Psoas muscle (tissue), 8 donors: ENCODE measurements around the gene DNAJC2. TPM values are rescaled to one million over a fixed set of nuclear protein-coding genes. Genes with fewer than 3 reads are reported as not detected.

Experiments
- ATAC-seq, 4 donors: fragments of 200-7000 bp; cut with Tn5 transposase; one replicate each; pipeline ENCODE4 v1.9.1; 2020; ENCODE audit warnings: moderate library complexity in 3 of 4, mild to moderate bottlenecking in 2 of 4
- DNase-seq, 2 donors: peaks; one replicate each; pipeline ENCODE4 v3.0.0-alpha.2; 2020
- H3K27ac ChIP-seq: fragments of 200-600 bp; one replicate; pipeline ENCODE4 v1.8.0; 2022
- H3K27me3 ChIP-seq, 3 donors: fragments of 200-600 bp in 1 of 3; one replicate each; pipeline versions ENCODE4 v1.6.1 to v1.8.0; 2013 to 2022; ENCODE audit warnings: low read length in 2 of 3, mild to moderate bottlenecking in 2 of 3, moderate library complexity in 1 of 3; ENCODE audit not compliant: insufficient read depth in 3 of 3
- H3K36me3 ChIP-seq, 2 donors: fragments of 200-600 bp in 1 of 2; one replicate each; pipeline versions ENCODE4 v1.6.1 to v1.8.0; 2013 to 2022; ENCODE audit warnings: low read depth in 1 of 2, mild to moderate bottlenecking in 1 of 2, moderate library complexity in 1 of 2; ENCODE audit not compliant: insufficient read depth in 1 of 2
- H3K4me1 ChIP-seq: fragments of 200-600 bp; one replicate; pipeline ENCODE4 v1.8.0; 2022
- H3K4me3 ChIP-seq: fragments of 200-600 bp; one replicate; pipeline ENCODE4 v1.8.0; 2022; ENCODE audit warnings: mild to moderate bottlenecking
- H3K9me3 ChIP-seq: fragments of 200-600 bp; one replicate; pipeline ENCODE4 v1.8.0; 2022
- CTCF ChIP-seq: fragments of 200-600 bp; IDR thresholded peaks from one replicate; pipeline ENCODE4 v1.8.0; 2022; ENCODE audit warnings: antibody characterized with exemption
- WGBS, 3 donors: extraction: QIAGEN DNeasy Blood & Tissue Kit; methylation state at CpG; one replicate each; pipeline versions ENCODE4 v1.1.6 to v1.1.7; 2013; 5-methylcytosine and 5-hydroxymethylcytosine counted together
- intact Hi-C, 2 donors: fragments of 100-400 bp; cut with DNase I; formaldehyde crosslinking; loops; one replicate each; pipeline versions ENCODE4 v1.11.0 to v1.14.2; 2022
- polyA plus RNA-seq, 3 donors: library from polyadenylated mRNA; stranded (reverse); fragments of 200-250 nt; gene quantifications; one replicate each; pipeline ENCODE4 v1.2.3, GENCODE V29; 2013
- total RNA-seq, 4 donors: library from RNA; stranded (reverse); fragmentation: NEBNext Ultra II Directional in 2 of 4; extraction: Animal tissue kit (Norgen Biotek cat#: 25700) in 2 of 4; gene quantifications; one replicate each; pipeline versions ENCODE4 v1.2.1 to v1.2.4, GENCODE V29; 2021 to 2023
- donor health status: healthy with polysubstance abuse.
- donor health status: DM: no; HTN: no; CAD: no; lungs with moderate emphysema.
- donor health status: Bipolar disorder and iron deficiency.
- donor health status: healthy.
- donor health status: DM: yes; HTN: yes; CAD: no.
- donor health status: DM: no; HTN: no; CAD: no.
- donor health status: DM: no; HTN: no; CAD: no.
- donor health status: DM: yes; HTN: yes; CAD: no.

DNAJC2 gene
- total and polyA plus RNA-seq, 7 donors, result 19.8 to 115 (median 33.3) TPM

- WGBS, 3 donors, result 94 to 100% (median 99%) methylated on average over 2 of the region's 2 CpGs
- Histone ChIP-seq H3K4me3 (no peak overlapping the region), H3K36me3 (peaks cover 5 to 84% of the 10 kb centered on the region in 2 donors), H3K4me1 (peaks cover 9% of the 10 kb centered on the region), H3K27me3 (no peaks in the 10 kb centered on the region), H3K27ac (no peak overlapping the region), H3K9me3 (no peaks in the 10 kb centered on the region)
- ATAC-seq (no peak), DNase-seq (no peak)
- intact Hi-C loops, result no loop called here
- TF ChIP-seq CTCF, result no peak
Measured at GRCh38 chr7:103338864-103339263, 5.7 kb downstream of the DNAJC2 start.

GRCh38 chr7:103336761-103337160 is 7.8 kb downstream of the DNAJC2 start:
- no peak for ATAC-seq
- Histone ChIP-seq H3K9me3 (no peaks in the 10 kb centered on the region), H3K36me3 (peaks cover 5 to 88% of the 10 kb centered on the region in 2 donors), H3K27ac (no peak overlapping the region), H3K4me3 (no peak overlapping the region), H3K4me1 (no peaks in the 10 kb centered on the region), H3K27me3 (no peaks in the 10 kb centered on the region)
- intact Hi-C loops, result no loop called here
- WGBS, 3 donors, result 91 to 99% (median 93%) methylated on average over 2 of the region's 2 CpGs
- no peak for TF ChIP-seq CTCF
- no peak for DNase-seq

GRCh38 chr7:103325744-103326143 is 18.8 kb downstream of the DNAJC2 start:
- DNase-seq (no peak), ATAC-seq (no peak)
- 89 to 91% (median 91%) methylated on average over 8 of the region's 8 CpGs for WGBS, 3 donors
- Histone ChIP-seq H3K27ac (no peak overlapping the region), H3K4me3 (no peak overlapping the region), H3K4me1 (no peaks in the 10 kb centered on the region), H3K27me3 (no peaks in the 10 kb centered on the region), H3K36me3 (peaks cover 0 to 96% of the 10 kb centered on the region in 2 donors), H3K9me3 (no peaks in the 10 kb centered on the region)
- TF ChIP-seq CTCF, result no peak
- intact Hi-C loops, result no loop called here

- intact Hi-C loops, result no loop called here
- Histone ChIP-seq H3K9me3 (no peaks in the 10 kb centered on the region), H3K4me1 (no peaks in the 10 kb centered on the region), H3K27ac (no peak overlapping the region), H3K36me3 (peaks cover 21 to 100% of the 10 kb centered on the region in 2 donors), H3K4me3 (no peak overlapping the region), H3K27me3 (no peaks in the 10 kb centered on the region)
- ATAC-seq (no peak), DNase-seq (no peak)
- TF ChIP-seq CTCF, result no peak
Measured at GRCh38 chr7:103317009-103317408, 27.6 kb downstream of the DNAJC2 start.

- H3K27me3 ChIP-seq, result no peaks in the 10 kb centered on the region
- ATAC-seq (no peak), DNase-seq (no peak)
- intact Hi-C loops, result no loop called here
- TF ChIP-seq CTCF, result no peak
- H3K27ac ChIP-seq, result no peak overlapping the region
- WGBS, 3 donors, result 87 to 95% (median 89%) methylated on average over 2 of the region's 2 CpGs
- no peaks in the 10 kb centered on the region for H3K9me3 ChIP-seq
- H3K36me3 ChIP-seq, result peaks cover 21 to 100% of the 10 kb centered on the region in 2 donors
- H3K4me3 ChIP-seq, result no peak overlapping the region
- H3K4me1 ChIP-seq, result no peaks in the 10 kb centered on the region
Measured at GRCh38 chr7:103316380-103316941, 28.1 kb downstream of the DNAJC2 start.
